ENCODE results near the gene LRRC19. TPM values are rescaled to one million over a fixed set of nuclear protein-coding genes. Genes with fewer than 3 reads are reported as not detected.

LRRC19 gene
- total RNA-seq, 2 donors from 2014 or later, result not detected

Other genes with a start within 250 kb of the LRRC19 start
- gene CAAP1, start 112.9 kb downstream of the LRRC19 start, total RNA-seq, result 10 to 100 TPM; 10.5 to 21.7 TPM
- gene PLAA, start 58.4 kb downstream of the LRRC19 start, total RNA-seq, result 10 to 100 TPM; 31.5 to 52.6 TPM
- gene IFT74, start 49.3 kb downstream of the LRRC19 start, total RNA-seq, result 1 to 10 TPM; 8.9 to 9.3 TPM
- not detected for gene TEK, start 103.6 kb upstream of the LRRC19 start, total RNA-seq